Measurements from ENCODE around the gene AMACR. TPM values are rescaled to one million over a fixed set of nuclear protein-coding genes. Genes with fewer than 3 reads are reported as not detected.

Gene AMACR
- total and polyA plus RNA-seq, 2 of the 13 experiments (the other 11 are each of a cell fraction or from before 2014, with no cell fraction given), result 8.9 to 19.7 TPM

GRCh38 chr5:34034534-34035327 is 26.9 kb upstream of the AMACR start (continued):
- TF ChIP-seq ZSCAN20 (CRISPR knock-in tag; IDR thresholded peaks at IDR 0.05; ENCODE audit: borderline replicate concordance) (peak; percentile 33; the same call in 1 of the 2 replicates), ZNF10 (CRISPR knock-in tag; IDR thresholded peaks at IDR 0.05; ENCODE audit: borderline replicate concordance, low read depth) (no peak), NFIC (IDR thresholded peaks at IDR 0.05; ENCODE audit: low read length) (peak; percentile 77; the same call in 1 of the 2 replicates), FOXJ3 (CRISPR knock-in tag; IDR thresholded peaks at IDR 0.05; ENCODE audit: borderline replicate concordance) (peak; percentile 23; the same call in 1 of the 2 replicates), ZNF276 (CRISPR knock-in tag; IDR thresholded peaks at IDR 0.05; ENCODE audit: low read depth) (no peak), HNF1A (IDR thresholded peaks at IDR 0.05; ENCODE audit: low read depth) (peak; percentile 69; the same call in 1 of the 2 replicates), HNF1A (CRISPR knock-in tag; IDR thresholded peaks at IDR 0.05; ENCODE audit: borderline replicate concordance) (no peak; the same call in 1 of the 2 replicates), ARID5B (CRISPR knock-in tag; IDR thresholded peaks at IDR 0.05) (peak; percentile 65; the same call in 1 of the 2 replicates), SATB2 (CRISPR knock-in tag; IDR thresholded peaks at IDR 0.05) (0 out of 2 replicates have a peak, but pooled peaks have one; percentile 72), GMEB1 (CRISPR knock-in tag; IDR thresholded peaks at IDR 0.05; ENCODE audit: borderline replicate concordance) (no peak), TCF7 (IDR thresholded peaks at IDR 0.05; ENCODE audit: low read depth) (peak; percentile 40; the same call in 1 of the 2 replicates), NKX3-1 (CRISPR knock-in tag; IDR thresholded peaks at IDR 0.05) (0 out of 2 replicates have a peak, but pooled peaks have one; percentile 37), ETV5 (CRISPR knock-in tag; IDR thresholded peaks at IDR 0.05; ENCODE audit: borderline replicate concordance) (peak; percentile 46; the same call in 1 of the 2 replicates), IKZF5 (CRISPR knock-in tag; IDR thresholded peaks at IDR 0.05) (peak; percentile 41; the same call in 1 of the 2 replicates), GATAD2A (CRISPR knock-in tag; IDR thresholded peaks at IDR 0.05) (peak; percentile 68)
